ENCODE results near the gene RCOR1. TPM values are rescaled to one million over a fixed set of nuclear protein-coding genes. Genes with fewer than 3 reads are reported as not detected.

The RCOR1 gene
- total RNA-seq, 1 donor from 2014 or later = 13.4 TPM

- Histone ChIP-seq H3K36me3 (ENCODE audit: control insufficient read depth, insufficient read depth, low read length) (no peaks in the 10 kb centered on the region), H3K27me3 (ENCODE audit: control insufficient read depth, insufficient read depth, low read length) (no peaks in the 10 kb centered on the region), H3K4me3 (ENCODE audit: low read depth, low read length) (no peak overlapping the region)
- DNase-seq (ENCODE audit: low read depth) = no peak
- TF ChIP-seq CTCF (IDR thresholded peaks at IDR 0.05; ENCODE audit: insufficient read depth, low read length, poor library complexity, severe bottlenecking) = no peak
Measured at GRCh38 chr14:102696332-102696731, 103.9 kb downstream of the RCOR1 start.

- no peak for DNase-seq (ENCODE audit: low read depth)
- Histone ChIP-seq H3K27me3 (ENCODE audit: control insufficient read depth, insufficient read depth, low read length) (no peaks in the 10 kb centered on the region), H3K4me3 (ENCODE audit: low read depth, low read length) (no peak overlapping the region), H3K36me3 (ENCODE audit: control insufficient read depth, insufficient read depth, low read length) (no peaks in the 10 kb centered on the region)
- TF ChIP-seq CTCF (IDR thresholded peaks at IDR 0.05; ENCODE audit: insufficient read depth, low read length, poor library complexity, severe bottlenecking) = no peak
Measured at GRCh38 chr14:102696856-102697495, 104.5 kb downstream of the RCOR1 start.

GRCh38 chr14:102697501-102697900 is 105.1 kb downstream of the RCOR1 start:
- Histone ChIP-seq H3K27me3 (ENCODE audit: control insufficient read depth, insufficient read depth, low read length) (no peaks in the 10 kb centered on the region), H3K4me3 (ENCODE audit: low read depth, low read length) (no peak overlapping the region), H3K36me3 (ENCODE audit: control insufficient read depth, insufficient read depth, low read length) (no peaks in the 10 kb centered on the region)
- DNase-seq (ENCODE audit: low read depth) = no peak
- TF ChIP-seq CTCF (IDR thresholded peaks at IDR 0.05; ENCODE audit: insufficient read depth, low read length, poor library complexity, severe bottlenecking) = no peak

- no peak overlapping the region for H3K4me3 ChIP-seq (ENCODE audit: low read depth, low read length)
- DNase-seq (ENCODE audit: low read depth) = no peak
- H3K27me3 ChIP-seq (ENCODE audit: control insufficient read depth, insufficient read depth, low read length) = no peaks in the 10 kb centered on the region
- H3K36me3 ChIP-seq (ENCODE audit: control insufficient read depth, insufficient read depth, low read length) = no peaks in the 10 kb centered on the region
- no peak for TF ChIP-seq CTCF (IDR thresholded peaks at IDR 0.05; ENCODE audit: insufficient read depth, low read length, poor library complexity, severe bottlenecking)
Measured at GRCh38 chr14:102699416-102700110, 107.1 kb downstream of the RCOR1 start.

GRCh38 chr14:102708494-102708893 is 116.0 kb downstream of the RCOR1 start:
- TF ChIP-seq CTCF (IDR thresholded peaks at IDR 0.05; ENCODE audit: insufficient read depth, low read length, poor library complexity, severe bottlenecking) = no peak
- H3K4me3 ChIP-seq (ENCODE audit: low read depth, low read length) = no peak overlapping the region
- DNase-seq (ENCODE audit: low read depth) = no peak
- H3K36me3 ChIP-seq (ENCODE audit: control insufficient read depth, insufficient read depth, low read length) = no peaks in the 10 kb centered on the region
- no peaks in the 10 kb centered on the region for H3K27me3 ChIP-seq (ENCODE audit: control insufficient read depth, insufficient read depth, low read length)

All from kidney epithelial cell (primary cell).